Breast epithelium (tissue), 4 donors: ENCODE measurements around the gene CLK2. TPM values are rescaled to one million over a fixed set of nuclear protein-coding genes. Genes with fewer than 3 reads are reported as not detected.
A peak's percentile ranks its signal among the peaks of the same experiment; 100 is the strongest.

Source experiments
- DNase-seq, 2 donors: peaks; one replicate each; pipeline ENCODE4 v3.0.0-alpha.2; 2019; ENCODE audit warnings: low spot score in 2 of 2
- H3K27ac ChIP-seq, 2 donors: fragments of 200-600 bp; sonication (generic) in 1 of 2; one replicate each; pipeline ENCODE4 v1.5.1; 2016 to 2019; ENCODE audit warnings: mild to moderate bottlenecking in 1 of 2
- H3K27me3 ChIP-seq, 2 donors: fragments of 200-600 bp; sonication (generic) in 1 of 2; one replicate each; pipeline versions ENCODE4 v1.5.1 to v1.6.0; 2017 to 2019; ENCODE audit warnings: control low read depth in 1 of 2, mild to moderate bottlenecking in 1 of 2
- H3K36me3 ChIP-seq: fragments of 200-600 bp; one replicate; pipeline ENCODE4 v1.5.1; 2019
- H3K4me1 ChIP-seq, 2 donors: fragments of 200-600 bp; sonication (generic); one replicate each; pipeline ENCODE4 v1.5.1; 2016 to 2019; ENCODE audit warnings: control low read depth in 1 of 2
- H3K4me3 ChIP-seq, 3 donors: fragments of 200-600 bp; sonication (generic); 1 replicate in 2 of 3; 2 replicates in 1 of 3; pipeline ENCODE4 v1.5.1; 2016 to 2019; ENCODE audit warnings: mild to moderate bottlenecking in 3 of 3, moderate library complexity in 2 of 3
- H3K9me3 ChIP-seq, 2 donors: fragments of 200-600 bp; sonication (generic) in 1 of 2; one replicate each; pipeline ENCODE4 v1.5.1; 2016 to 2019; ENCODE audit warnings: control low read depth in 1 of 2
- POLR2A ChIP-seq: fragments of 450-650 bp; IDR thresholded peaks from one replicate; pipeline ENCODE4 v1.6.1; 2016; ENCODE audit warnings: antibody characterized with exemption, mild to moderate bottlenecking, moderate library complexity
- POLR2AphosphoS5 ChIP-seq, 3 donors: sonication (generic); formaldehyde crosslinking; IDR thresholded peaks; one replicate each; pipeline ENCODE4 v1.6.1; 2017; ENCODE audit warnings: antibody characterized with exemption in 3 of 3
- intact Hi-C: fragments of 100-400 bp; cut with DNase I; formaldehyde crosslinking; loops from one replicate; pipeline ENCODE4 v1.15.1; 2023; ENCODE audit warnings: low total_unique reads
- total RNA-seq, 3 donors: library from RNA; depleted of rRNA; stranded (reverse); fragments of >200 nt; gene quantifications; one replicate each; pipeline ENCODE4 v1.1.0, GENCODE V29; 2016
- TF ChIP-seq, protein P1 (sequence below), 3 donors: fragments of 450-650 bp; IDR thresholded peaks; one replicate each; pipeline ENCODE4 v1.5.1; 2016 to 2017; ENCODE audit warnings: antibody characterized with exemption in 3 of 3, mild to moderate bottlenecking in 3 of 3, moderate library complexity in 3 of 3

The CLK2 gene
- total RNA-seq, 3 donors from 2014 or later: 29.1 to 53.4 (median 48.7) TPM

DNA sequence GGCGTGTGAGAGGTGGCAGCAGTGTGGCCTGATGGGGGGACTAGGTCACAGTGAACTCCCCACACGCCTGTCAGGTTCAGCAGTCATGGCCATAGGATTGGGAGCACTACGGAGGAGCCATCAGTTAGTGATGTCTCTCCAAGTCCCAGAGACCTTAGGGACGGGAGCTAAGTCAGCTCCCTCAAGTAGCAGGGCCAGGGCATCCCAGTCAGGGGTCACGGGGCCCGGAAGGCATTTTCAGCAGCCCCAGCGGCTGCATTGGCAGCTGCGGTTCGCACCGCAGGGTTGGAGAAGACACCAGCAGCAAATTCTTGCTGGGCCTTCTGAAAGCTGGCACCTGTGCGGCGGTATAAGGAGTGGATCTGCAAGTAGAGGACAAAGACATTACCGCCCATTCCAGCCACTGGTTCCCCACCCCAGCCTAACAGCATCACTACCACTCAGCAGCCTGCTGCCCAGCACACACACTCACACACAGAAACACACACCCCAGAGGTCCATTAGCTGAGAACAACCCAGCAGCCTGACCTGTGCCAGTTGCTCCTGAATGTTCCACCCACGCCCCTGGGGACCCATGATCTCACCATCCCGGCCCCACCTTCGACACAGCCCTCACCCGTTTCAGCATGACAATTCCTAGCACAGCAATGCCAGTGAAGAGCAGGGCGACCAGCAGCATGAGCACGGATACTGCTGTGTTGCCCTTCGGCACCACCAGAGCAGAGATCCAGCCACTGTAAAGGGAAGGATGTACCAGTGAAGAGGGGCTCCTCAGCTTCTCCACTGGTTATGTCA is 17.0 kb downstream of the CLK2 start:
- DNase-seq: no peak
- H3K4me1 ChIP-seq: peaks cover 8 to 14% of the 10 kb centered on the region in 2 donors
- H3K4me3 ChIP-seq: peak overlapping the region; percentile 78 to 97 (median 95)
- peaks cover 4% of the 10 kb centered on the region for H3K36me3 ChIP-seq
- intact Hi-C loops: no loop called here
- no peaks in the 10 kb centered on the region for H3K9me3 ChIP-seq
- H3K27ac ChIP-seq: peak overlapping the region; percentile 96
- TF ChIP-seq POLR2A (no peak), POLR2AphosphoS5 (IDR thresholded peaks at IDR 0.05) (no peak)
- TF ChIP-seq, protein P1, sequence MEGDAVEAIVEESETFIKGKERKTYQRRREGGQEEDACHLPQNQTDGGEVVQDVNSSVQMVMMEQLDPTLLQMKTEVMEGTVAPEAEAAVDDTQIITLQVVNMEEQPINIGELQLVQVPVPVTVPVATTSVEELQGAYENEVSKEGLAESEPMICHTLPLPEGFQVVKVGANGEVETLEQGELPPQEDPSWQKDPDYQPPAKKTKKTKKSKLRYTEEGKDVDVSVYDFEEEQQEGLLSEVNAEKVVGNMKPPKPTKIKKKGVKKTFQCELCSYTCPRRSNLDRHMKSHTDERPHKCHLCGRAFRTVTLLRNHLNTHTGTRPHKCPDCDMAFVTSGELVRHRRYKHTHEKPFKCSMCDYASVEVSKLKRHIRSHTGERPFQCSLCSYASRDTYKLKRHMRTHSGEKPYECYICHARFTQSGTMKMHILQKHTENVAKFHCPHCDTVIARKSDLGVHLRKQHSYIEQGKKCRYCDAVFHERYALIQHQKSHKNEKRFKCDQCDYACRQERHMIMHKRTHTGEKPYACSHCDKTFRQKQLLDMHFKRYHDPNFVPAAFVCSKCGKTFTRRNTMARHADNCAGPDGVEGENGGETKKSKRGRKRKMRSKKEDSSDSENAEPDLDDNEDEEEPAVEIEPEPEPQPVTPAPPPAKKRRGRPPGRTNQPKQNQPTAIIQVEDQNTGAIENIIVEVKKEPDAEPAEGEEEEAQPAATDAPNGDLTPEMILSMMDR (IDR thresholded peaks at IDR 0.05): no peak
- H3K27me3 ChIP-seq: no peaks in the 10 kb centered on the region

DNA sequence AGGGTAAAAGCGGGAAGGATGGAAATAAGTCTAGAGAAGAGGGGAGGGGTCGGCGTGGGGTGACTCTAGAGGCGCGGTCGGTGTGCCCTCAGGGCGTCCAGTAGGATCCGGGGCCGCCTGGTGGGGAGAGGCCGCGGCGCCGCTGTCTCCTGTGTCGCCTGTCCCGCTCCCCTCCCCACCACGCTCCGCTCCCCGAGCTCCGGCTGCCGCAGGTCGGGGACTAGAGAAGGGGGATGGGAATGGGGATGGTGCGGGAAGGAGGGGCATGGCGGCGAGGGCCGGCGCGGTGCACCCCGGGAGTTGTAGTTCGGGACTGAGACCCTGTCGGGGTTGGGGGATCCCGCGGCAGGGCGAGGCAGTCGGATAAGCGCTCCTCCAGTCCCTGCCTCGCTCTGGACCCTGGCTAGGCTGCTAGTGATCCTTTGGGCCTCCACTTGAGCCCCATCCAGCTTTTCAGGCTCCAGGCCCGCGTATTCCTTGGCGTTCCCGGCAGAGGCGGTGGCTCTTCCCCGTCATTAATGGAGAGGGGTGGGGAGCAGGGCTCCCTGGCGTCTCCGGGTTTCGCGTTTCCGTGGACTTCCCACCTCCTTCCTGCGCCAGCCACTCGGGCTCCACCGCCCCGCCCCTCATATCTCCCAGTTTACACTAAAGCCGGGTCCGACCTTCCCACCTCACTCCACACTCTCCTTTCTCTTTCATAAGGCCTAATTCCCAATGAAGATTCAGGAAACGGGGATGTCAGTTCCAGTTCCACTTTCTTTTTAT is 17.9 kb downstream of the CLK2 start, which contains the start of gene ENTREP3:
Gene ENTREP3 (minus strand): TSS at position 241 of the 765 bp plus-strand sequence. CDS start 606 bp downstream, outside the sequence.
- Histone ChIP-seq H3K4me1 (peaks cover 7 to 10% of the 10 kb centered on the region in 2 donors), H3K4me3 (peak within 1 kb of the TSS; percentile 78 to 97 (median 95)), H3K36me3 (peaks cover 4% of the 10 kb centered on the region), H3K27me3 (no peaks in the 10 kb centered on the region), H3K9me3 (no peaks in the 10 kb centered on the region), H3K27ac (peak within 1 kb of the TSS; percentile 96)
- intact Hi-C loops: no loop called here
- TF ChIP-seq POLR2AphosphoS5 (IDR thresholded peaks at IDR 0.05): peak; percentile 50 to 80 (median 78)
- TF ChIP-seq, protein P1 (IDR thresholded peaks at IDR 0.05): no peak
- peak; percentile 37 for TF ChIP-seq POLR2A
- DNase-seq: peak; percentile 81 to 87

DNA sequence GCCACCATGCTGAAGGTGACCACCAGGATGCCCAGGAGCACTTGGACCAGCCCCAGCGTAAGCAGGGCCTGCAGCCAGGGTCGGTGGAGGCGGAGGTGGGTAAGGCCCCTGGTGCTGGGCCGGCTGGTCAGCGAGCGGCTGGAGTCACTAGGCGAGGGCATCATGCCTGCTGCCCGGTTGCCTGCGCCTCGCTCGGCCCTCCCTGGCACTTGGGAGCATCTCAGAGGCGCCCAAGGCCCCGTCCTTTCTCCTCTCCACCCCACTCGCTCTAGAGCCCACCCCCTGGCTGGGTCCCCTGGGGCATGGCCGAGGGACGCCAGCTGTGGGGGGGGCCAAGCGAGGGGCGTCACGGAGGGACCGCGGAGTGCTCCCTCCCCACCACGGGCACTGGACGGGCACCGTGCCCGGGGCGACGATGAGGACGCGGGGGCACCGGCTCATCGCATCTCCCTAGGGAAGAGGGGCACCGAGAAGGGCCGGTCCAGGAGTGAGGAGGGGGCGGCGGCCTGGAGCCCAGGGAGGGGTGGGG is 18.5 kb downstream of the CLK2 start:
- TF ChIP-seq POLR2AphosphoS5 (IDR thresholded peaks at IDR 0.05) (no peak), POLR2A (no peak)
- TF ChIP-seq, protein P1 (IDR thresholded peaks at IDR 0.05): no peak
- Histone ChIP-seq H3K27me3 (no peaks in the 10 kb centered on the region), H3K27ac (peak overlapping the region; percentile 96), H3K4me3 (peak overlapping the region; percentile 78 to 97 (median 95)), H3K9me3 (no peaks in the 10 kb centered on the region), H3K36me3 (peaks cover 4% of the 10 kb centered on the region), H3K4me1 (peaks cover 7 to 10% of the 10 kb centered on the region in 2 donors)
- intact Hi-C loops: loop anchor here (5.0 kb wide), 1 partner anchor 68 kb away; the partner anchor contains the start of gene RUSC1
- DNase-seq: no peak

DNA sequence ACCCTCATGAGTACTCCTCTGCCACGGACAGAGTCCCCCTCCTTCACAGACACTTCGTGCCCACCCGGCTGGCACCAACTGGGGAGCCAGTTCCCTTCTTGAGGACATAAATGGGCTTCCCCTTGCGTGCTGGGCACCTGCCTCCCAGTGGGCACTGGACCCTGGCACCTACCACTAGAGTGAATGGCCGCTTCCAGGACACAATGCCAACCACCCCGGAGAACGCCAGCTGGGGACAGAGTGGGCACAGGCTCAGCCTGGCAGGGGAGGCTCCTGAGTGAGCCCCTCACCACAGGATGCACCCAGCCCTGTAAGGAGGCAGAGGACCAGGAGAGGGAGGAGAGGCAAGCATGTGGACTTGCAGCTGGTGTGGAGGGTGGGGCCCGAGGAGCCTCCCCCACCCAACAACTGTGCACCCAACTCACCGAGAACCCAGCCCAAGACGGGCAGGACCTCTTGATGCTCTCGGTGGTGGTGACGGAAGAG is 19.0 kb downstream of the CLK2 start:
- DNase-seq: no peak
- H3K27me3 ChIP-seq: no peaks in the 10 kb centered on the region
- intact Hi-C loops: loop anchor here (5.0 kb wide), 1 partner anchor 68 kb away; the partner anchor contains the start of gene RUSC1
- no peaks in the 10 kb centered on the region for H3K9me3 ChIP-seq
- peaks cover 7 to 10% of the 10 kb centered on the region in 2 donors for H3K4me1 ChIP-seq
- peak overlapping the region; percentile 96 for H3K27ac ChIP-seq
- H3K4me3 ChIP-seq: peak overlapping the region; percentile 78 to 97 (median 95)
- TF ChIP-seq, protein P1 (IDR thresholded peaks at IDR 0.05): no peak
- no peak for TF ChIP-seq POLR2A
- no peak for TF ChIP-seq POLR2AphosphoS5 (IDR thresholded peaks at IDR 0.05)
- peaks cover 4% of the 10 kb centered on the region for H3K36me3 ChIP-seq
